ENCODE results near the gene TSPAN2. TPM values are rescaled to one million over a fixed set of nuclear protein-coding genes. Genes with fewer than 3 reads are reported as not detected.
A peak's percentile ranks its signal among the peaks of the same experiment; 100 is the strongest.

TSPAN2 gene
- total RNA-seq, 1 donor from 2014 or later: 5.3 TPM

DNA sequence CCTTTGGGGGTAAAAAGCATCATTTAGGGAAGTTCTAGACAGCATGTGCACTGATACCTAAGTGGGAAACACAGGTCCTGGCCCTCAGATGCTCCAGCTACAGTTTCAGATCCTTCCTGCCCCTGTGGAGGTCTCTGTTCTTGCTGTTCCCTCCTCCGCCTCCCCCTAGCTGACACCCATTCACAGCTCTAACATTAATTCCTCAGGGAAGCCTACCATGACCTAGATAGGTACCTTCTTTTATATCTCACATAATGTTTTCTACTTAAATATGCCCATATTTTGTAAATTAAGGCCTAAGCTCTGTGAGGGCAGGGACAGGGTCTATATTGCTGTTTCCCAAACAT lies 11.3 kb downstream of the TSPAN2 start:
- Histone ChIP-seq H3K27me3 (ENCODE audit: low read depth) (no peaks in the 10 kb centered on the region), H3K4me1 (peaks cover 11% of the 10 kb centered on the region), H3K4me3 (no peak overlapping the region), H3K27ac (replicated peaks) (no peak overlapping the region), H3K9me3 (replicated peaks) (no peaks in the 10 kb centered on the region), H3K36me3 (no peaks in the 10 kb centered on the region)
- TF ChIP-seq, protein P1, sequence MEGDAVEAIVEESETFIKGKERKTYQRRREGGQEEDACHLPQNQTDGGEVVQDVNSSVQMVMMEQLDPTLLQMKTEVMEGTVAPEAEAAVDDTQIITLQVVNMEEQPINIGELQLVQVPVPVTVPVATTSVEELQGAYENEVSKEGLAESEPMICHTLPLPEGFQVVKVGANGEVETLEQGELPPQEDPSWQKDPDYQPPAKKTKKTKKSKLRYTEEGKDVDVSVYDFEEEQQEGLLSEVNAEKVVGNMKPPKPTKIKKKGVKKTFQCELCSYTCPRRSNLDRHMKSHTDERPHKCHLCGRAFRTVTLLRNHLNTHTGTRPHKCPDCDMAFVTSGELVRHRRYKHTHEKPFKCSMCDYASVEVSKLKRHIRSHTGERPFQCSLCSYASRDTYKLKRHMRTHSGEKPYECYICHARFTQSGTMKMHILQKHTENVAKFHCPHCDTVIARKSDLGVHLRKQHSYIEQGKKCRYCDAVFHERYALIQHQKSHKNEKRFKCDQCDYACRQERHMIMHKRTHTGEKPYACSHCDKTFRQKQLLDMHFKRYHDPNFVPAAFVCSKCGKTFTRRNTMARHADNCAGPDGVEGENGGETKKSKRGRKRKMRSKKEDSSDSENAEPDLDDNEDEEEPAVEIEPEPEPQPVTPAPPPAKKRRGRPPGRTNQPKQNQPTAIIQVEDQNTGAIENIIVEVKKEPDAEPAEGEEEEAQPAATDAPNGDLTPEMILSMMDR (IDR thresholded peaks at IDR 0.05; ENCODE audit: borderline replicate concordance): no peak
- DNase-seq: no peak
- intact Hi-C loops (cut with micrococcal nuclease): no loop called here

DNA sequence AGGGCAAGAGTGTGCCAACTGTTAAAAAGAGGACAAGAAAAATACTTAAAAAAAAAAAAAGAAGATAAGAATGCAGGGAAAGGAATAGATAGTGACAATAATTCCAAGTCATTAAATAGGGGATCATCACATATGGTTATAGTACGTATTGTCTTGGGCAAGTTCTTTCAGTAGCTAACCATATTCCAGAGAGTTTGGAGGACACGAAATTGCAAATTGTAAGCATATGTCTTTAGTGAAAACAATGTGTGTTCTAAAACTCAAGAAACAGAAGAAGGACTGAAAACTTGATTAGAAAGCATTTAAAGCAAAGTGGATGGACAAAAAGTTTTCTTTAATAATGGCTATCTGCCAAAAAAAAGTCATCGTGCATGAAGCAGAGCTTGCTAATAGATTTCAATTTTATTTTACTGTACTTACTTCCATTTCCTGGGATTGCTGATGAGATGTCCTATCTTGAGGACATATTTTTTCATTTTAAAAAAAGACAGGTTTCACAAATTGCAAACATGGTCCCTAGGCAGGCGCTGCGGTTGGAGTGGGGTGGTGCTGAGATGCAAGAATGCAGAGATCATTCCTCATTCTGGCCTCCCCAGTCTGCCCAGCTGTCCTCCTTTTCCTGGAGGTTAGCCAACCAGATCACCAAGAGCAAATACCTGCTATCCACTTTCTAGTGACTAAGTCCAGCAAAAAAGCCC lies 11.9 kb downstream of the TSPAN2 start:
- H3K4me1 ChIP-seq: peaks cover 17% of the 10 kb centered on the region
- intact Hi-C loops (cut with micrococcal nuclease): no loop called here
- TF ChIP-seq, protein P1 (IDR thresholded peaks at IDR 0.05; ENCODE audit: borderline replicate concordance): no peak

DNA sequence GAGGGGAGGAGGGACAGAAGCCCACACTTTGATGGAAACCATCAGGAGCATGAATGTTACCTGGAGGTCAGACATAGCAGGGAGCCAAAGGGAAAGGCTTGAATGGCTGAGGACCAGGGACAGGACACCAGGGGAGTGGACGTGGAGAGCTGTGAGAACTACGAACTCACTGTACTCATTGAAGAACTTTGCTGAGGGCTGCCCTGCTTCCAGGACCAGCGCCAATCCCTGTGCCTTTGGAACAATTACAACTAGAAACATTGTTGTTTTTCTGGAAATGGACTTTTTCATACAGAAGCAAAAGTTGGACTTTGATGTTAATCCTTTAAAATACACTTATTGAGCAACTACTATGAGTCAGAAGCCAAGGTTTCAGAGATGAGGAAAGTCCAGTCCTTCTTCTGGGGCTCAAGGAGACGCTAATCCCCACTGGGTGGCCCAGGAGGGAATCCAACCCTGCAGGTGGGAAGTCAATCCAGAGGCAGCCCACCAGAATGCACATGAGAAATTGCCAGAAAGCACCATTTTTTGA lies 12.9 kb downstream of the TSPAN2 start:
- Histone ChIP-seq H3K36me3 (no peaks in the 10 kb centered on the region), H3K27ac (replicated peaks) (no peak overlapping the region), H3K4me3 (no peak overlapping the region), H3K4me1 (peaks cover 17% of the 10 kb centered on the region), H3K27me3 (ENCODE audit: low read depth) (no peaks in the 10 kb centered on the region), H3K9me3 (replicated peaks) (no peaks in the 10 kb centered on the region)
- DNase-seq: no peak
- TF ChIP-seq, protein P1 (IDR thresholded peaks at IDR 0.05; ENCODE audit: borderline replicate concordance): no peak
- intact Hi-C loops (cut with micrococcal nuclease): no loop called here

More for the DNA sequence above, 11.9 kb downstream of the TSPAN2 start:
- Histone ChIP-seq H3K27me3 (ENCODE audit: low read depth) (no peaks in the 10 kb centered on the region), H3K9me3 (replicated peaks) (no peaks in the 10 kb centered on the region), H3K4me3 (no peak overlapping the region), H3K27ac (replicated peaks) (no peak overlapping the region), H3K36me3 (no peaks in the 10 kb centered on the region)
- no peak for DNase-seq

DNA sequence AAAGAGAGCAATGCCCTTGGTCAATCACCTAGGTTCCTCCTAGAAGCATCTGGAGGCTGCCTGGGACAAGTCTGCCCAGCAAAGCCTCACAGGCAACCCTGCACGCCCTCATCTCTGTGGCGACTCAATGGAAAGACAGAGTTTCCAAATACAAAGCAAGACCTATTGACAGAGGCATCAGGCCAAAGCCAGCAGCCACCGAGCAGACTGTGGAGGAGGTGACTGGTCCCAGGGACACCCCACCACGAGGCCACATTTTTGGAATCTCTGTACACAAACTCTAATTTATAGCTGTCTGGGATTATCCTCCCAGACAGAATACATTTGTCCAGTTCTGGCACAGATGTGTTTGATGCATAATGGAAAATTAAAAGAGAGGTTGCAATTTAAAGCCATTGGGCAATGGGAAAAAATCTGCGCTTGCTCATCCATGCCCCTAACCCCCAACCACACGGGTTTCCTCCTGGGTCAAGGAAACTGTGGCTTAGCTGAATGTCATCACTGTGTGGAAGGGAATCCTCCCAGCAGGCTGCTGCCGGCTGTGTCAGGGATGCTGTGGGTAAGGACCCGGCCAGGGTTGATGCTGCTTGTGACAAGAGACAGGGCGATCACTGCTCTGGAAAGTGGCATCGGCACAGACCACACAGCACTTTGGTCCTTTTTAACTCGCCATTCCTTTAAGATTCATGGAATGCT lies 14.3 kb downstream of the TSPAN2 start:
- intact Hi-C loops (cut with micrococcal nuclease): no loop called here
- TF ChIP-seq, protein P1 (IDR thresholded peaks at IDR 0.05; ENCODE audit: borderline replicate concordance): no peak
- no peaks in the 10 kb centered on the region for H3K36me3 ChIP-seq
- no peak for DNase-seq
- no peak overlapping the region for H3K4me3 ChIP-seq
- H3K27me3 ChIP-seq (ENCODE audit: low read depth): no peaks in the 10 kb centered on the region
- H3K4me1 ChIP-seq: peaks cover 24% of the 10 kb centered on the region
- no peaks in the 10 kb centered on the region for H3K9me3 ChIP-seq (replicated peaks)
- no peak overlapping the region for H3K27ac ChIP-seq (replicated peaks)

DNA sequence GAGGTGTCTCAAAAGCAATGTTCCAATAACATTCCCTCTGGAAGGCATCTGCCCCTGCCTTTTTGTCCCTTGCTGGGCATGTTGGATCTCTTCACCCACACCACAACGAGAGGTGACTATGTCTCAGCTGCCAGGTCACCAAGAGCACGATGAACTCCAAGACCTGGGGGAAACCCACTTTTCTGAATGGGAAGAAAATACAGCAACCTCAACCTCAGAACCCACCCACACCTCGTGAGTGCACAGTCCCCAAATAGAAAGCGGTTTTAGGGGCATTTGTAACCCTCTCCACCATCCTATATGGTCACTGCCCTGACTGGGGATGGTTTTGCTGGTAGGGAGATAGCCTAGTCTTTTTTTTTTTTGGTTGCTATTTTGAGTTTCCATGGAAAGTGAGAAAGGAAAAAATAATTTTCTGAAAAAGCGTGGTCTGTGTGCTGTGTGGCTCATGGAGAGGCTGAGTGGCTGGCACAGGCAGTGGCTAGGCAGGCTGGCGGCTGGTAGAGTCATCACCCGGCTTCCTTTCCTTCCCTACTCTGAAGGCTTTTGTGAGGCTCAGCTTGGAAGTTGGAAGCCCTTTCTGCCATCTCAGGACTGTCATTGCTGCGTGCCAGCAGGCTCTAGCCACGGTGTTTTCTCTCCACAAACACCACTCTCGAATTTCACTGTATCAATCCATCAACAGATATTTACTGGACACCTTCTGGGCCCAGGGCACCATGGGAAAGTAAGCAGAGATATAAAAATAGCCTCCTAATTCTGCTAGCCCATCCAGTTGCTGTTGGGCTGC lies 15.8 kb downstream of the TSPAN2 start:
- H3K36me3 ChIP-seq: no peaks in the 10 kb centered on the region
- no peaks in the 10 kb centered on the region for H3K27me3 ChIP-seq (ENCODE audit: low read depth)
- TF ChIP-seq, protein P1 (IDR thresholded peaks at IDR 0.05; ENCODE audit: borderline replicate concordance): no peak
- no peaks in the 10 kb centered on the region for H3K9me3 ChIP-seq (replicated peaks)
- peak overlapping the region; percentile 71 for H3K27ac ChIP-seq (replicated peaks)
- intact Hi-C loops (cut with micrococcal nuclease): no loop called here
- peaks cover 39% of the 10 kb centered on the region for H3K4me1 ChIP-seq
- peak; percentile 31 for DNase-seq
- peak overlapping the region; percentile 33 for H3K4me3 ChIP-seq

All from left ventricle myocardium inferior (tissue), 1 donor.